HUDEP-2 (cell line): ENCODE results near the gene CNMD.
"Not testable (repeated sequence)": the region's sequence is repeated elsewhere in the genome, so short reads cannot be mapped to it uniquely, and the experiment has no call there.

Experiments used
- DNase-seq, 76 experiments: peaks; one replicate each; lab custom pipeline; 2025; ENCODE audit not compliant: unreplicated experiment in 76 of 76; lab: John Stamatoyannopoulos, UW

The CNMD gene

GRCh38 chr13:52746141-52746540 lies 6.5 kb upstream of the CNMD start:
- no peak for DNase-seq

GRCh38 chr13:52744842-52745375 lies 5.3 kb upstream of the CNMD start:
- no peak for DNase-seq

GRCh38 chr13:52743988-52744387 lies 4.4 kb upstream of the CNMD start:
- peak in 1 of 76 experiments; percentile 0 for DNase-seq

GRCh38 chr13:52743569-52743968 lies 3.9 kb upstream of the CNMD start:
- DNase-seq: no peak

GRCh38 chr13:52738719-52739467 lies 727 bp downstream of the CNMD start:
- DNase-seq: peak in 2 of 76 experiments; percentile 1

- DNase-seq: no peak
Measured at GRCh38 chr13:52737965-52738364, 1.7 kb downstream of the CNMD start.

GRCh38 chr13:52737451-52737850 lies 2.2 kb downstream of the CNMD start:
- DNase-seq: no peak

- no peak for DNase-seq
Measured at GRCh38 chr13:52736891-52737290, 2.7 kb downstream of the CNMD start.

- DNase-seq: no peak
Measured at GRCh38 chr13:52734075-52734623, 5.5 kb downstream of the CNMD start.

GRCh38 chr13:52726258-52726657 lies 13.4 kb downstream of the CNMD start:
- DNase-seq: no peak

- no peak for DNase-seq
Measured at GRCh38 chr13:52725302-52725701, 14.3 kb downstream of the CNMD start.

- DNase-seq: no peak
Measured at GRCh38 chr13:52723181-52723580, 16.4 kb downstream of the CNMD start.

- not testable (repeated sequence) for DNase-seq
Measured at GRCh38 chr13:52721356-52721755, 18.3 kb downstream of the CNMD start.

GRCh38 chr13:52720904-52721303 lies 18.7 kb downstream of the CNMD start:
- not testable (repeated sequence) for DNase-seq

GRCh38 chr13:52713894-52714293 lies 25.7 kb downstream of the CNMD start:
- no peak for DNase-seq

GRCh38 chr13:52712385-52712784 lies 27.2 kb downstream of the CNMD start:
- DNase-seq: no peak

GRCh38 chr13:52711286-52711685 lies 28.3 kb downstream of the CNMD start:
- no peak for DNase-seq

- DNase-seq: peak in 56 of 76 experiments; percentile 2 to 70 (median 28)
Measured at GRCh38 chr13:52708266-52708665, 31.4 kb downstream of the CNMD start.

GRCh38 chr13:52707375-52707774 lies 32.2 kb downstream of the CNMD start:
- peak in 1 of 76 experiments; percentile 4 for DNase-seq

- DNase-seq: no peak
Measured at GRCh38 chr13:52706081-52706480, 33.5 kb downstream of the CNMD start.

- no peak for DNase-seq
Measured at GRCh38 chr13:52703482-52703881, 36.1 kb downstream of the CNMD start.
